ENCODE results near the gene IL9. TPM values are rescaled to one million over a fixed set of nuclear protein-coding genes. Genes with fewer than 3 reads are reported as not detected.

Gene IL9
- total RNA-seq, 4 donors from 2014 or later: not detected

- no peaks in the 10 kb centered on the region for H3K27me3 ChIP-seq
- H3K9me3 ChIP-seq: no peaks in the 10 kb centered on the region
- TF ChIP-seq POLR2A (IDR thresholded peaks at IDR 0.05) (no peak), CTCF (IDR thresholded peaks at IDR 0.05) (no peak)
- intact Hi-C loops (cut with DNase I): no loop called here
- no peak overlapping the region for H3K27ac ChIP-seq
- WGBS, 2 donors: 56 to 61% methylated on average over 8 of the region's 8 CpGs
- H3K4me3 ChIP-seq (replicated peaks in 1 of 3): no peak overlapping the region
- no peaks in the 10 kb centered on the region for H3K36me3 ChIP-seq
- no peak for DNase-seq
- no peaks in the 10 kb centered on the region for H3K4me1 ChIP-seq
These were observed 1.4 kb downstream of the IL9 start for GRCh38 chr5:135894276-135894675.

GRCh38 chr5:135891791-135892190 lies 3.9 kb downstream of the IL9 start:
- intact Hi-C loops (cut with DNase I): no loop called here
- H3K4me3 ChIP-seq (replicated peaks in 1 of 3): no peak overlapping the region
- H3K9me3 ChIP-seq: no peaks in the 10 kb centered on the region
- H3K27ac ChIP-seq: no peak overlapping the region
- H3K36me3 ChIP-seq: no peaks in the 10 kb centered on the region
- no peaks in the 10 kb centered on the region for H3K4me1 ChIP-seq
- TF ChIP-seq POLR2A (IDR thresholded peaks at IDR 0.05) (no peak), CTCF (IDR thresholded peaks at IDR 0.05) (no peak)
- no peak for DNase-seq
- no peaks in the 10 kb centered on the region for H3K27me3 ChIP-seq

GRCh38 chr5:135891268-135891667 lies 4.4 kb downstream of the IL9 start:
- TF ChIP-seq POLR2A (IDR thresholded peaks at IDR 0.05) (no peak), CTCF (IDR thresholded peaks at IDR 0.05) (no peak)
- H3K27ac ChIP-seq: no peak overlapping the region
- intact Hi-C loops (cut with DNase I): no loop called here
- no peaks in the 10 kb centered on the region for H3K9me3 ChIP-seq
- 80 to 84% methylated on average over 2 of the region's 2 CpGs for WGBS, 2 donors
- H3K4me1 ChIP-seq: no peaks in the 10 kb centered on the region
- H3K27me3 ChIP-seq: no peaks in the 10 kb centered on the region
- DNase-seq: no peak
- no peak overlapping the region for H3K4me3 ChIP-seq (replicated peaks in 1 of 3)
- H3K36me3 ChIP-seq: no peaks in the 10 kb centered on the region

- Histone ChIP-seq H3K4me1 (no peaks in the 10 kb centered on the region), H3K9me3 (no peaks in the 10 kb centered on the region), H3K36me3 (no peaks in the 10 kb centered on the region), H3K4me3 (replicated peaks in 1 of 3) (no peak overlapping the region), H3K27me3 (no peaks in the 10 kb centered on the region), H3K27ac (no peak overlapping the region)
- intact Hi-C loops (cut with DNase I): no loop called here
- TF ChIP-seq CTCF (IDR thresholded peaks at IDR 0.05): no peak
- TF ChIP-seq POLR2A (IDR thresholded peaks at IDR 0.05): no peak
- WGBS, 2 donors: 88 to 93% methylated on average over 5 of the region's 5 CpGs
- DNase-seq: no peak
These were observed 4.8 kb downstream of the IL9 start for GRCh38 chr5:135890867-135891266.

- no peak overlapping the region for H3K4me3 ChIP-seq (replicated peaks in 1 of 3)
- no peaks in the 10 kb centered on the region for H3K36me3 ChIP-seq
- H3K27me3 ChIP-seq: no peaks in the 10 kb centered on the region
- intact Hi-C loops (cut with DNase I): no loop called here
- no peaks in the 10 kb centered on the region for H3K9me3 ChIP-seq
- no peaks in the 10 kb centered on the region for H3K4me1 ChIP-seq
- WGBS, 2 donors: 17 to 23% methylated on average over 2 of the region's 2 CpGs
- TF ChIP-seq CTCF (IDR thresholded peaks at IDR 0.05) (no peak), POLR2A (IDR thresholded peaks at IDR 0.05) (no peak)
- DNase-seq: peak in 1 of 2 donors; percentile 31
- H3K27ac ChIP-seq: no peak overlapping the region
These were observed 5.3 kb downstream of the IL9 start for GRCh38 chr5:135890296-135890695.
